MM.1S (cell line): ENCODE results near the gene SCIMP.
"Not testable (repeated sequence)": the region's sequence is repeated elsewhere in the genome, so short reads cannot be mapped to it uniquely, and the experiment has no call there.

Source experiments
- DNase-seq: peaks from one replicate; pipeline ENCODE4 v3.0.0-alpha.2; 2015
- H2AFZ ChIP-seq: fragments of 300-600 bp; sonication (generic); 2 replicates; pipeline ENCODE4 v1.6.0; 2016; ENCODE audit warnings: antibody characterized with exemption, low read length
- H3F3A ChIP-seq: fragments of 300-600 bp; sonication (generic); 2 replicates; pipeline ENCODE4 v1.6.1; 2016; ENCODE audit warnings: mild to moderate bottlenecking, antibody characterized with exemption, low read length, moderate library complexity, mixed read lengths; ENCODE audit not compliant: insufficient read depth
- H3K27ac ChIP-seq: fragments of 300-600 bp; sonication (generic); 2 replicates; pipeline ENCODE4 v1.5.1; 2016; ENCODE audit warnings: mild to moderate bottlenecking, low read length
- H3K27me3 ChIP-seq: fragments of 300-600 bp; sonication (generic); replicated peaks from 2 replicates; pipeline ENCODE4 v1.6.0; 2016; ENCODE audit warnings: low read length; ENCODE audit not compliant: insufficient read depth
- H3K36me3 ChIP-seq: fragments of 300-600 bp; sonication (generic); replicated peaks from 2 replicates; pipeline ENCODE4 v1.6.1; 2016; ENCODE audit warnings: mild to moderate bottlenecking, low read length, mixed read lengths; ENCODE audit not compliant: insufficient read depth
- H3K4me1 ChIP-seq: fragments of 300-600 bp; sonication (generic); 2 replicates; pipeline ENCODE4 v1.6.1; 2016; ENCODE audit warnings: low read length, mixed read lengths
- H3K4me2 ChIP-seq: fragments of 300-600 bp; sonication (generic); 2 replicates; pipeline ENCODE4 v1.6.0; 2016; ENCODE audit warnings: low read depth, low read length
- H3K4me3 ChIP-seq: fragments of 300-600 bp; sonication (generic); 2 replicates; pipeline ENCODE4 v1.5.1; 2016; ENCODE audit warnings: low read length, mixed read lengths
- H3K79me2 ChIP-seq: fragments of 300-600 bp; sonication (generic); 2 replicates; pipeline ENCODE4 v1.6.1; 2016; ENCODE audit warnings: mixed run types, low read length, mixed read lengths
- H3K9ac ChIP-seq: fragments of 300-600 bp; sonication (generic); 2 replicates; pipeline ENCODE4 v1.6.1; 2016; ENCODE audit warnings: low read length, mixed read lengths
- H3K9me2 ChIP-seq: fragments of 300-600 bp; sonication (generic); replicated peaks from 2 replicates; pipeline ENCODE4 v1.6.1; 2016; ENCODE audit warnings: mild to moderate bottlenecking, low read length, mixed read lengths; ENCODE audit not compliant: insufficient read depth
- H3K9me3 ChIP-seq: fragments of 300-600 bp; sonication (generic); replicated peaks from 2 replicates; pipeline ENCODE4 v1.6.1; 2016; ENCODE audit warnings: mild to moderate bottlenecking, low read length, mixed read lengths; ENCODE audit not compliant: insufficient read depth
- H4K20me1 ChIP-seq: fragments of 300-600 bp; sonication (generic); 2 replicates; pipeline ENCODE4 v1.6.1; 2016; ENCODE audit warnings: mild to moderate bottlenecking, low read length, moderate library complexity, mixed read lengths; ENCODE audit not compliant: insufficient read depth
- EZH2 ChIP-seq: fragments of 300-600 bp; sonication (generic); optimal IDR thresholded peaks from 2 replicates; pipeline ENCODE3; 2017; ENCODE audit warnings: low read depth, mild to moderate bottlenecking, antibody characterized with exemption, low read length, mixed read lengths
- EZH2phosphoT487 ChIP-seq: fragments of 300-600 bp; sonication (generic); IDR thresholded peaks from 2 replicates; pipeline ENCODE4 v1.6.1; 2018; ENCODE audit warnings: antibody characterized with exemption, low read length
- TF ChIP-seq, protein P1 (sequence below): fragments of 300-600 bp; sonication (generic); IDR thresholded peaks from 2 replicates; pipeline ENCODE4 v1.5.1; 2016; ENCODE audit warnings: antibody characterized with exemption, low read length, mixed read lengths

SCIMP gene

DNA sequence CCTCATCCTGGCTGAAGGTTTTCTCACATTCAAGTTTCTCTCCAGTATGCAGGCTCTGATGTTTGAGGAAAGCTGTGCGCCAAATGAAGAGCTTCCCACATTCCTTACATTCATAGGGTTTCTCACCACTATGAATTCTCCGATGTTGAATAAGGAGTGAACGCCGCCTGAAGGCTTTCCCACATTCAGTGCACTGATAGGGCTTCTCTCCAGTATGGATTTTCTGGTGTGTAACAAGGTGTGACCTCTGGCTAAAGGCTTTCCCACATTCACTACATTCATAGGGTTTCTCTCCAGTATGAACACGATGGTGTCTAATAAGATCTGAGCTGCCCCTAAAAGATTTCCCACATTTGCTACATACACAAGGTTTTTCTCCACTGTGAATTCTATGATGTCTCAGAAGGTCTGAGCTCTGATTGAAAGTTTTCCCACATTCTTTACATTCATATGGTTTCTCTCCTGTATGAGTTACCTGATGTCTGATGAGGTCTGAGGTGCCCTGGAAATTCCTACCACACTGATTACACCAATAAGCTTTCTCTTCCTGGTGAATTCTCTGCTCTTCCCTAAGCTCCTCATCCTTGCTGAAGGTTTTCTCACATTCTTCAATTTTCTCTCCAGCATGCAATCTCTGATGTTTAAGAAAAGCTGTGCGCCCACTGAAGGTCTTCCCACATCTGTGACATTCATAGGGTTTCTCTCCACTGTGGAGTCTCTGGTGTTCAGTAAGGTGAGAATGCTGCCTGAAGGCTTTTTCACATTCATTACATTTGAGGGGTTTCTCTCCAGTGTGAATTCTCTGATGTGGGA is 51.9 kb downstream of the SCIMP start:
- no peak overlapping the region for H2AFZ ChIP-seq
- TF ChIP-seq, protein P1, sequence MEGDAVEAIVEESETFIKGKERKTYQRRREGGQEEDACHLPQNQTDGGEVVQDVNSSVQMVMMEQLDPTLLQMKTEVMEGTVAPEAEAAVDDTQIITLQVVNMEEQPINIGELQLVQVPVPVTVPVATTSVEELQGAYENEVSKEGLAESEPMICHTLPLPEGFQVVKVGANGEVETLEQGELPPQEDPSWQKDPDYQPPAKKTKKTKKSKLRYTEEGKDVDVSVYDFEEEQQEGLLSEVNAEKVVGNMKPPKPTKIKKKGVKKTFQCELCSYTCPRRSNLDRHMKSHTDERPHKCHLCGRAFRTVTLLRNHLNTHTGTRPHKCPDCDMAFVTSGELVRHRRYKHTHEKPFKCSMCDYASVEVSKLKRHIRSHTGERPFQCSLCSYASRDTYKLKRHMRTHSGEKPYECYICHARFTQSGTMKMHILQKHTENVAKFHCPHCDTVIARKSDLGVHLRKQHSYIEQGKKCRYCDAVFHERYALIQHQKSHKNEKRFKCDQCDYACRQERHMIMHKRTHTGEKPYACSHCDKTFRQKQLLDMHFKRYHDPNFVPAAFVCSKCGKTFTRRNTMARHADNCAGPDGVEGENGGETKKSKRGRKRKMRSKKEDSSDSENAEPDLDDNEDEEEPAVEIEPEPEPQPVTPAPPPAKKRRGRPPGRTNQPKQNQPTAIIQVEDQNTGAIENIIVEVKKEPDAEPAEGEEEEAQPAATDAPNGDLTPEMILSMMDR: no peak
- TF ChIP-seq EZH2phosphoT487: no peak
- no peak for TF ChIP-seq EZH2
- H3K79me2 ChIP-seq: no peaks in the 10 kb centered on the region
- H3K9me3 ChIP-seq: peaks cover 4% of the 10 kb centered on the region; the same call in 1 of the 2 replicates
- H3K9ac ChIP-seq: no peak overlapping the region
- H3K27ac ChIP-seq: no peak overlapping the region
- H3K27me3 ChIP-seq: no peaks in the 10 kb centered on the region
- no peak overlapping the region for H3K4me3 ChIP-seq
- no peaks in the 10 kb centered on the region for H4K20me1 ChIP-seq
- no peak overlapping the region for H3K4me2 ChIP-seq
- no peaks in the 10 kb centered on the region; the same call in 1 of the 2 replicates for H3F3A ChIP-seq
- DNase-seq: no peak
- no peaks in the 10 kb centered on the region for H3K4me1 ChIP-seq
- peaks cover 2% of the 10 kb centered on the region for H3K36me3 ChIP-seq
- H3K9me2 ChIP-seq: no peaks in the 10 kb centered on the region

- no peaks in the 10 kb centered on the region for H4K20me1 ChIP-seq
- no peaks in the 10 kb centered on the region for H3K9me2 ChIP-seq
- TF ChIP-seq EZH2: no peak
- TF ChIP-seq, protein P1: no peak
- TF ChIP-seq EZH2phosphoT487: no peak
- H3F3A ChIP-seq: no peaks in the 10 kb centered on the region; the same call in 1 of the 2 replicates
- peaks cover 4% of the 10 kb centered on the region; the same call in 1 of the 2 replicates for H3K9me3 ChIP-seq
- no peak overlapping the region for H2AFZ ChIP-seq
- no peaks in the 10 kb centered on the region for H3K4me1 ChIP-seq
- no peak overlapping the region for H3K27ac ChIP-seq
- H3K79me2 ChIP-seq: no peaks in the 10 kb centered on the region
- no peak for DNase-seq
- no peak overlapping the region for H3K9ac ChIP-seq
- no peaks in the 10 kb centered on the region for H3K27me3 ChIP-seq
- no peak overlapping the region for H3K4me2 ChIP-seq
- H3K36me3 ChIP-seq: peaks cover 2% of the 10 kb centered on the region
- no peak overlapping the region for H3K4me3 ChIP-seq
Measured at GRCh38 chr17:5181509-5182305, 53.0 kb downstream of the SCIMP start.

DNA sequence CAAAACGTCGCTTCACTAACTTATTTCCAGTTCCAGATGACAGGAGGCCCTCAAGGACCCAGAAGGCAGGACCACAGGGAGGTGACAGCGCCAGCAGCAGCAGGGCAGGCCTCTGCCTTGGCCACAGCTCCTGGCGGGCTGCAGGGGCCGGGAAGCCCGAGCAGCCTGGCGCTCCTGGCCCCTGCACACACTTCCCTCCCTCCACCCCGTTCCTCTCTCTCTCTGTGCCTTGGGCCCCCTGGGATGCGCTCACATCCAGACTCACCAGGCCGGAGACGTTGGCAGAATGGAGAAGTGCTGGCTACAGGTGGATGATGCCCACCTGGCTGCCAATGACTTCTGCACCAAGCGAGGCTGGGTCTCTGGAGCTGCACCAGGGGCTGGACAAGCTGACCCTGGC is 55.7 kb downstream of the SCIMP start:
- DNase-seq: no peak
- Histone ChIP-seq H3K4me1 (no peaks in the 10 kb centered on the region), H3K9ac (no peak overlapping the region), H4K20me1 (no peaks in the 10 kb centered on the region), H2AFZ (no peak overlapping the region), H3K4me2 (no peak overlapping the region), H3F3A (no peaks in the 10 kb centered on the region; the same call in 1 of the 2 replicates), H3K36me3 (peaks cover 2% of the 10 kb centered on the region), H3K27me3 (no peaks in the 10 kb centered on the region), H3K27ac (no peak overlapping the region), H3K9me2 (no peaks in the 10 kb centered on the region), H3K4me3 (no peak overlapping the region), H3K9me3 (peaks cover under 1% of the 10 kb centered on the region; the same call in 1 of the 2 replicates), H3K79me2 (no peaks in the 10 kb centered on the region)
- TF ChIP-seq EZH2 (no peak), EZH2phosphoT487 (no peak)
- TF ChIP-seq, protein P1: no peak

GRCh38 chr17:5175027-5175426 is 59.6 kb downstream of the SCIMP start:
- H3K36me3 ChIP-seq, H3K4me3 ChIP-seq, H3K79me2 ChIP-seq, DNase-seq, H3K9ac ChIP-seq, H3F3A ChIP-seq, H3K9me3 ChIP-seq, H3K27me3 ChIP-seq, H2AFZ ChIP-seq, H3K4me1 ChIP-seq, H4K20me1 ChIP-seq, H3K9me2 ChIP-seq, H3K4me2 ChIP-seq, H3K27ac ChIP-seq: not testable (repeated sequence)

- not testable (repeated sequence) for H3K4me1 ChIP-seq, H3K9ac ChIP-seq, H3K4me2 ChIP-seq, H3F3A ChIP-seq, H4K20me1 ChIP-seq, H3K9me2 ChIP-seq, H3K9me3 ChIP-seq, H3K27me3 ChIP-seq, H3K27ac ChIP-seq, DNase-seq, H2AFZ ChIP-seq, H3K79me2 ChIP-seq, H3K36me3 ChIP-seq, H3K4me3 ChIP-seq
Measured at GRCh38 chr17:5165791-5166564, 68.7 kb downstream of the SCIMP start.
